Astrocyte (in vitro differentiated cells and primary cell): ENCODE results near the gene LYPLA2. TPM values are rescaled to one million over a fixed set of nuclear protein-coding genes. Genes with fewer than 3 reads are reported as not detected.

Experiments used
- DNase-seq: peaks from one replicate; pipeline ENCODE4 v3.0.0-alpha.2; 2010; ENCODE audit warnings: low read depth
- FAIRE-seq: peaks from 2 replicates; lab custom pipeline; 2011; peaks lifted over from hg19 to GRCh38; lab: Jason Lieb, UNC
- H2AFZ ChIP-seq: 2 replicates; pipeline ENCODE4 v1.6.0; 2012; ENCODE audit warnings: low read depth, low read length, inconsistent platforms
- H3K27ac ChIP-seq: 2 replicates; pipeline ENCODE4 v1.5.1; 2011; ENCODE audit warnings: low read depth, low read length, inconsistent platforms
- H3K27me3 ChIP-seq: 2 replicates; pipeline ENCODE4 v1.6.0; 2011; ENCODE audit warnings: low read length, inconsistent platforms; ENCODE audit not compliant: insufficient read depth
- H3K36me3 ChIP-seq: 2 replicates; pipeline ENCODE4 v1.5.1; 2011; ENCODE audit warnings: low read length, inconsistent platforms; ENCODE audit not compliant: insufficient read depth
- H3K4me1 ChIP-seq: 2 replicates; pipeline ENCODE4 v1.5.1; 2011; ENCODE audit warnings: low read length, inconsistent platforms; ENCODE audit not compliant: insufficient read depth
- H3K4me2 ChIP-seq: 2 replicates; pipeline ENCODE4 v1.6.0; 2012; ENCODE audit warnings: low read length, inconsistent platforms
- H3K4me3 ChIP-seq: 2 replicates; pipeline ENCODE4 v1.5.1; 2011; ENCODE audit warnings: low read depth, mild to moderate bottlenecking, low read length, inconsistent platforms; ENCODE audit not compliant: insufficient read depth
- H3K79me2 ChIP-seq: 2 replicates; pipeline ENCODE4 v1.6.0; 2012; ENCODE audit warnings: mild to moderate bottlenecking, low read length, inconsistent platforms; ENCODE audit not compliant: insufficient read depth
- H3K9ac ChIP-seq: 2 replicates; pipeline ENCODE4 v1.6.0; 2012; ENCODE audit warnings: mild to moderate bottlenecking, low read length, inconsistent platforms
- H3K9me3 ChIP-seq: 2 replicates; pipeline ENCODE4 v1.5.1; 2012; ENCODE audit warnings: low read depth, mild to moderate bottlenecking, low read length, inconsistent platforms; ENCODE audit not compliant: insufficient read depth
- H4K20me1 ChIP-seq: 2 replicates; pipeline ENCODE4 v1.6.0; 2012; ENCODE audit warnings: low read length, inconsistent platforms; ENCODE audit not compliant: insufficient read depth
- H3K27ac Mint-ChIP-seq: one replicate; pipeline ENCODE4 v1.8.0; 2021; ENCODE audit warnings: mild to moderate bottlenecking, mixed read lengths; ENCODE audit not compliant: unreplicated experiment
- H3K27me3 Mint-ChIP-seq: one replicate; pipeline ENCODE4 v1.8.0; 2021; ENCODE audit warnings: low read depth, mixed read lengths; ENCODE audit not compliant: unreplicated experiment
- H3K36me3 Mint-ChIP-seq: one replicate; pipeline ENCODE4 v1.8.0; 2021; ENCODE audit warnings: low read depth, mixed read lengths; ENCODE audit not compliant: unreplicated experiment
- H3K4me1 Mint-ChIP-seq: one replicate; pipeline ENCODE4 v1.8.0; 2021; ENCODE audit warnings: low read depth, mixed read lengths; ENCODE audit not compliant: unreplicated experiment
- H3K4me3 Mint-ChIP-seq: one replicate; pipeline ENCODE4 v1.8.0; 2021; ENCODE audit warnings: mild to moderate bottlenecking, moderate library complexity, mixed read lengths; ENCODE audit not compliant: unreplicated experiment
- H3K9me3 Mint-ChIP-seq: one replicate; pipeline ENCODE4 v1.8.0; 2021; ENCODE audit warnings: mild to moderate bottlenecking, mixed read lengths; ENCODE audit not compliant: unreplicated experiment
- EZH2 ChIP-seq: IDR thresholded peaks from 2 replicates; pipeline ENCODE4 v1.6.1; 2012; ENCODE audit warnings: mild to moderate bottlenecking, low read length, inconsistent platforms; ENCODE audit not compliant: insufficient read depth
- total RNA-seq: library from RNA; stranded (reverse); gene quantifications from 2 replicates; pipeline ENCODE4 v1.2.1, GENCODE V29; 2021
- TF ChIP-seq, protein P1 (sequence below): IDR thresholded peaks from 2 replicates; pipeline ENCODE4 v1.5.1; 2011; ENCODE audit warnings: low read depth, mild to moderate bottlenecking, inconsistent platforms, low read length, moderate library complexity; ENCODE audit not compliant: insufficient read depth

The LYPLA2 gene
- total RNA-seq, 1 donor from 2014 or later, result 91.7 TPM

DNA sequence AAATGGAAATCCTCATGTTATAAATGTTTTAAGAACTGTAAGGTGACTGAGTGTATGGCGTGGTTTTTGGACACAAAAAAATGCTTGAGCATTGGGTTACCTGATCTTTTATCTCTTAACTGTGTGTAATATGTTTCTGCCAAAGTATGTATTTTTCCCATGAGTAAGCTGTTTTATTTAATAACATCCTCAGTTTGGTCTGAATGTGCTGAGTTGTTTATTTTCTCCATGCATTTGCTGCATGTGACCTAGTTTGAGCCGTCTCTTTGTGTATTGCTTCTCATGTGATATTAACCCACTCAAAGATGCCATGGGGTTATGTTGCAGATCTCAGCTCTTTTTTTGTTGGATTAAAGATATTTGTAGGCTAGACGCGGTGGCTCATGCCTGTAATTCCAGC is 6.1 kb upstream of the LYPLA2 start:
- FAIRE-seq (no peak), DNase-seq (no peak)
- peaks cover 21% of the 10 kb centered on the region for H4K20me1 ChIP-seq
- H3K4me1 ChIP-seq, result peaks cover 11% of the 10 kb centered on the region
- H3K9me3 ChIP-seq, result no peaks in the 10 kb centered on the region
- H3K27me3 Mint-ChIP-seq, result no peaks in the 10 kb centered on the region
- no peak overlapping the region for H3K27ac ChIP-seq
- no peak overlapping the region for H3K4me2 ChIP-seq
- no peak overlapping the region for H3K4me3 Mint-ChIP-seq
- TF ChIP-seq, protein P1, sequence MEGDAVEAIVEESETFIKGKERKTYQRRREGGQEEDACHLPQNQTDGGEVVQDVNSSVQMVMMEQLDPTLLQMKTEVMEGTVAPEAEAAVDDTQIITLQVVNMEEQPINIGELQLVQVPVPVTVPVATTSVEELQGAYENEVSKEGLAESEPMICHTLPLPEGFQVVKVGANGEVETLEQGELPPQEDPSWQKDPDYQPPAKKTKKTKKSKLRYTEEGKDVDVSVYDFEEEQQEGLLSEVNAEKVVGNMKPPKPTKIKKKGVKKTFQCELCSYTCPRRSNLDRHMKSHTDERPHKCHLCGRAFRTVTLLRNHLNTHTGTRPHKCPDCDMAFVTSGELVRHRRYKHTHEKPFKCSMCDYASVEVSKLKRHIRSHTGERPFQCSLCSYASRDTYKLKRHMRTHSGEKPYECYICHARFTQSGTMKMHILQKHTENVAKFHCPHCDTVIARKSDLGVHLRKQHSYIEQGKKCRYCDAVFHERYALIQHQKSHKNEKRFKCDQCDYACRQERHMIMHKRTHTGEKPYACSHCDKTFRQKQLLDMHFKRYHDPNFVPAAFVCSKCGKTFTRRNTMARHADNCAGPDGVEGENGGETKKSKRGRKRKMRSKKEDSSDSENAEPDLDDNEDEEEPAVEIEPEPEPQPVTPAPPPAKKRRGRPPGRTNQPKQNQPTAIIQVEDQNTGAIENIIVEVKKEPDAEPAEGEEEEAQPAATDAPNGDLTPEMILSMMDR, result no peak
- TF ChIP-seq EZH2, result no peak
- peaks cover 42% of the 10 kb centered on the region for H3K79me2 ChIP-seq
- no peak overlapping the region for H3K4me3 ChIP-seq
- no peaks in the 10 kb centered on the region for H3K27me3 ChIP-seq
- H3K9me3 Mint-ChIP-seq, result no peaks in the 10 kb centered on the region
- peaks cover 11% of the 10 kb centered on the region for H3K36me3 Mint-ChIP-seq
- peaks cover 5% of the 10 kb centered on the region for H3K4me1 Mint-ChIP-seq
- H3K36me3 ChIP-seq, result peaks cover 37% of the 10 kb centered on the region
- H2AFZ ChIP-seq, result no peak overlapping the region
- H3K27ac Mint-ChIP-seq, result no peak overlapping the region
- no peak overlapping the region for H3K9ac ChIP-seq

DNA sequence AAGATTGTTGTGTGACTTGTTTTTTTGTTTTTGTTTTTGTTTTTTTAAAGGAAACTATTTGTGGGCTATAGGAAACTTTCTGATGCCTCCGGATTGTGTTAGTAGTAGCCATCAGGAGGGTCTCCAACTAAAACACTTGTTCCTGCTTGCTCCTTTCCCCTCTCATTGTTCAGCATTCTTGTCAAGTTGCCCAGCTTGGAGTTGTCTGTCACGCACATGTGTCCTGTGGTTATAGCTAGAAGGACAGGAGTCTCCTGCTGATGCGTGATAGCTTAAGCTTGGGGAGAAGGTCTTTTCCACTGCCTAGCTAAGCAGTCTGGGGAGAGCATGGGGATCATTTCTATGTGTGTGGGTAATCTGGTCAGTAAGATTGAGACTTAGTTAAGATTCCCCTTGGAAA is 3.2 kb upstream of the LYPLA2 start:
- H3K4me3 Mint-ChIP-seq, result no peak overlapping the region
- H3K27ac Mint-ChIP-seq, result no peak overlapping the region
- no peaks in the 10 kb centered on the region for H3K9me3 Mint-ChIP-seq
- Histone ChIP-seq H3K27ac (no peak overlapping the region), H3K9ac (no peak overlapping the region), H3K27me3 (no peaks in the 10 kb centered on the region), H3K4me3 (no peak overlapping the region), H3K4me2 (no peak overlapping the region), H2AFZ (no peak overlapping the region), H3K9me3 (no peaks in the 10 kb centered on the region), H4K20me1 (peaks cover 28% of the 10 kb centered on the region), H3K4me1 (peaks cover 21% of the 10 kb centered on the region), H3K79me2 (peaks cover 37% of the 10 kb centered on the region), H3K36me3 (peaks cover 37% of the 10 kb centered on the region)
- H3K36me3 Mint-ChIP-seq, result peaks cover 9% of the 10 kb centered on the region
- FAIRE-seq (no peak), DNase-seq (no peak)
- H3K4me1 Mint-ChIP-seq, result peaks cover 12% of the 10 kb centered on the region
- TF ChIP-seq, protein P1, result no peak
- TF ChIP-seq EZH2, result no peak
- H3K27me3 Mint-ChIP-seq, result no peaks in the 10 kb centered on the region

DNA sequence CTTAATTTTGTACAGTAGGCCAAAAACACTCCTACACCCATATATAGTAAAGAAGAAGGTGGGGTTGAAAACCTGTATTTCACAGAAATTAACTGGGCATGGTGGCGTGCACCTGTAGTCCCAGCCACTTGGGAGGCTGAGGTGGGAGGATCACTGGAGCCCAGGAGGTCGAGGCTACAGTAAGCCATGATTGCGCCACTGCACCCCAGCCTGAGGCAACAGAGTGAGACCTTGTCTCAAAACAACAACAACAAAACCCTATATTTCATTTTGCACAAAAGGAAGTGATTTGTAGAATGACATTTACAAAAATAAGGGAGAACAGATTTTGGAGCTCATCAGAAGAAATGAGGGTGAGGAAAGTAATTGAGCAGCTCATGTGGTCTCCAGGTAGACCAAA is 2.2 kb upstream of the LYPLA2 start:
- Histone ChIP-seq H3K4me2 (no peak overlapping the region), H3K27me3 (no peaks in the 10 kb centered on the region), H2AFZ (no peak overlapping the region), H3K4me3 (no peak overlapping the region), H3K4me1 (peaks cover 30% of the 10 kb centered on the region), H3K9ac (no peak overlapping the region), H3K36me3 (peaks cover 36% of the 10 kb centered on the region), H4K20me1 (peaks cover 31% of the 10 kb centered on the region), H3K79me2 (peaks cover 42% of the 10 kb centered on the region), H3K9me3 (no peaks in the 10 kb centered on the region), H3K27ac (no peak overlapping the region)
- FAIRE-seq (no peak), DNase-seq (no peak)
- Mint-ChIP-seq H3K27me3 (no peaks in the 10 kb centered on the region), H3K4me3 (no peak overlapping the region), H3K36me3 (peaks cover 9% of the 10 kb centered on the region), H3K27ac (no peak overlapping the region), H3K9me3 (no peaks in the 10 kb centered on the region), H3K4me1 (peaks cover 12% of the 10 kb centered on the region)
- TF ChIP-seq, protein P1, result no peak
- no peak for TF ChIP-seq EZH2
